GM18868 (cell line): Measurements from ENCODE around the gene BPIFA1.

Experiments used
- ATAC-seq: cut with Tn5 transposase; IDR thresholded peaks from one replicate; pipeline ENCODE4 v1.9.1; 2021; ENCODE audit warnings: mild to moderate bottlenecking, moderate library complexity; ENCODE audit not compliant: unreplicated experiment

Gene BPIFA1

GRCh38 chr20:33239979-33240736 is 4.4 kb downstream of the BPIFA1 start:
- ATAC-seq, result no peak

- no peak for ATAC-seq
Measured at GRCh38 chr20:33240923-33241322, 5.1 kb downstream of the BPIFA1 start.

GRCh38 chr20:33242319-33243100 is 6.7 kb downstream of the BPIFA1 start:
- ATAC-seq, result no peak

- ATAC-seq, result no peak
Measured at GRCh38 chr20:33246077-33246476, 10.3 kb downstream of the BPIFA1 start.

GRCh38 chr20:33249456-33249855 is 13.7 kb downstream of the BPIFA1 start:
- ATAC-seq, result no peak

GRCh38 chr20:33250666-33251065 is 14.9 kb downstream of the BPIFA1 start:
- ATAC-seq, result no peak

GRCh38 chr20:33251496-33251895 is 15.7 kb downstream of the BPIFA1 start:
- ATAC-seq, result no peak

GRCh38 chr20:33252460-33252859 is 16.7 kb downstream of the BPIFA1 start:
- ATAC-seq, result no peak

GRCh38 chr20:33255005-33255404 is 19.2 kb downstream of the BPIFA1 start:
- ATAC-seq, result no peak

GRCh38 chr20:33257237-33257636 is 21.4 kb downstream of the BPIFA1 start:
- no peak for ATAC-seq

GRCh38 chr20:33259371-33259770 is 23.6 kb downstream of the BPIFA1 start:
- ATAC-seq, result no peak

GRCh38 chr20:33261465-33261864 is 25.7 kb downstream of the BPIFA1 start:
- no peak for ATAC-seq

- no peak for ATAC-seq
Measured at GRCh38 chr20:33262658-33263065, 26.9 kb downstream of the BPIFA1 start.

- no peak for ATAC-seq
Measured at GRCh38 chr20:33263784-33264183, 28.0 kb downstream of the BPIFA1 start.

GRCh38 chr20:33267701-33268100 is 31.9 kb downstream of the BPIFA1 start:
- ATAC-seq, result no peak

- no peak for ATAC-seq
Measured at GRCh38 chr20:33272155-33272873, 36.5 kb downstream of the BPIFA1 start.

GRCh38 chr20:33273117-33273851 is 37.5 kb downstream of the BPIFA1 start:
- no peak for ATAC-seq

GRCh38 chr20:33275215-33275614 is 39.4 kb downstream of the BPIFA1 start:
- no peak for ATAC-seq

GRCh38 chr20:33275871-33276270 is 40.1 kb downstream of the BPIFA1 start:
- no peak for ATAC-seq

- no peak for ATAC-seq
Measured at GRCh38 chr20:33276303-33277113, 40.7 kb downstream of the BPIFA1 start.
